Erythroblast (primary cell): ENCODE data around the gene RBSN.

Source experiments
- GATA1 ChIP-seq: IDR thresholded peaks from 2 replicates; pipeline ENCODE4 v1.6.1; 2011; ENCODE audit warnings: low read depth, mild to moderate bottlenecking, control low read depth, low read length, moderate library complexity
- POLR2A ChIP-seq: IDR thresholded peaks from 2 replicates; pipeline ENCODE4 v1.6.1; 2011; ENCODE audit warnings: mild to moderate bottlenecking, low read length

DNA sequence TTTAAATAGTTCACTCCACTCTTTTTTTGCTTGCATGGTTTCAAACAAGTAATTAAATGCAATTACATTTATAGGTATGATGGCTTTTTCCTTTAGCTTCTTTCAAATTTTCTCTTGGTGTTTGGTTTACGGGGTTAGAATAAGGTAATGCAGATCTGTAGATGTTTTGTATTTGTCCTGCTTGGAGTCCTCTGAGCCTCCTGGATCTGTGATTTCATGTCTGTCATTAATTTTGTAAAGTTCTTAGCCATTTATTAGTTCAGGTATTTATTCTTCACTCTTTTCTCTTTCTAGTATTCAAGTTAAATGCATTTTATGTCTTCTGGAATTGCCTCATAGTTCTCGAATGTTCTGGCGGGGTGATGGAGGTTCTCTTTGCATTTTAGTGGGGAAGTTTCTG, 32.5 kb downstream of the RBSN start:
- TF ChIP-seq POLR2A (no peak), GATA1 (no peak)
